ENCODE results near the gene TUFT1. TPM values are rescaled to one million over a fixed set of nuclear protein-coding genes. Genes with fewer than 3 reads are reported as not detected.

TUFT1 gene
- total RNA-seq, 1 donor: 16.3 TPM

DNA sequence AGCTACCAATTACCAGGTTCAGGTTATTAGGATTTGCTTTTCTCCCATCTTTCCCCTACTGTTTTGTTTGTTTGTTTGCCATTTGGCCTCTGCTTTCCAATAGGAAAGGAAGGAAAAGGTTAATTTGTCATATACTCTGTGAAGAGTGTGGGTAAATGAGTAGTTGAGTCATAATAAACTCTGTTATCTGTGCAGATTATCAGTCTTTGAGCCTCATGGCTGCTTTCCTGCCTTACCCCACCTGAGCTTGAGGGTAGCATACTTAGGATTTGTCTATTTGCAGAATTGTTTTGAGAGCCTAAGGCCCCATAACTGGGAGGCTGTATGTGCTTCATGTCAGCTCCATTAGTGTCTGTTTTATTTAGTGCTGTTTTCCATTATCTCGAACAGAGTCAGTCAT is 38.8 kb downstream of the TUFT1 start:
- H3K9me3 ChIP-seq (ENCODE audit: low read depth, low read length): no peaks in the 10 kb centered on the region
- no peak overlapping the region for H3K27ac ChIP-seq (ENCODE audit: low read depth, low read length)
- H3K4me3 ChIP-seq (ENCODE audit: insufficient read depth, low read length): no peak overlapping the region
- H4K20me1 ChIP-seq (ENCODE audit: insufficient read depth, low read length): no peaks in the 10 kb centered on the region
- no peak for DNase-seq (ENCODE audit: insufficient read length, low spot score, missing footprints)
- H2AFZ ChIP-seq (ENCODE audit: low read length): no peak overlapping the region
- H3K79me2 ChIP-seq (ENCODE audit: insufficient read depth, low read length): no peaks in the 10 kb centered on the region
- H3K4me2 ChIP-seq (ENCODE audit: insufficient read depth, low read length): no peak overlapping the region
- H3K27me3 ChIP-seq (ENCODE audit: insufficient read depth, low read length): no peaks in the 10 kb centered on the region
- peaks cover 80% of the 10 kb centered on the region for H3K36me3 ChIP-seq (ENCODE audit: insufficient read depth, low read length)
- TF ChIP-seq CTCF (IDR thresholded peaks at IDR 0.05; ENCODE audit: extremely low read depth, low read depth, low read length): no peak
- H3K4me1 ChIP-seq (ENCODE audit: insufficient read depth, low read length): peaks cover 19% of the 10 kb centered on the region

DNA sequence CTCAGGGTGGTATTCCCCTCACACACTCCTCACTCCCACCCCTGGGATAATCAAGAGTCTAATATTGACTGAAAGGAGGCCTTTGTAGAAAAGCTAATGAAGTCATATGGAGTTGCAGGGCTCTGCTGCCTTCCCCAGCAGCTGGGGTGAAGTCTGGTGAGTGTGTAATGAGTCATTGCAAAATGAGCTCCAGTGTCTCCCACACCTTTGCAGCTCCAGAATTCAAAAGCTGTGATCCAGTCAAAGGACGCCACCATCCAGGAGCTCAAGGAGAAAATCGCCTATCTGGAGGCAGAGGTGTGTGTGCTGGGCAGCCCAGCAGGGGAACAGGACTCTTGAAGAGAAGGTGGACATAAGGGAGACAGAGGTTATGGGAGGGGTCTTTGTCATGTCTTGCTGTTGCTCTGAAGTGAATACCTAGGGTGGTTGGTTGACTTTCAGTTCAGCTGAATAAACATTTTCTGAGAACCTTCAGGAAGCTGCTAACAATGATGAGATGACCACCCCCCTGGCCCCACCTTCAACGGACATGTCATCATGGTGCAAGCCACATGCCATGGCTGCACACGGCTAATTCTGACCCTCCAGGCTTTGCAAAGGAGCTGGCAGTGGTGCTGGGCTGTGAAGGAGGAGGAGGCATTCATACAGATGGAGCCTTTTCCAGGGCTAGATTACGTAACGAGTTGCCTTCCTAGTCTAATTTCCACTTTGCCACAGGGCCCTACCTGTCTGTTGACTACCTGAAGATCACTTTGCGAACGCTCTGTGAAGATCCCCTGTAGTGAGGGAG is 39.5 kb downstream of the TUFT1 start:
- Histone ChIP-seq H3K36me3 (ENCODE audit: insufficient read depth, low read length) (peaks cover 75% of the 10 kb centered on the region), H3K9me3 (ENCODE audit: low read depth, low read length) (no peaks in the 10 kb centered on the region), H4K20me1 (ENCODE audit: insufficient read depth, low read length) (no peaks in the 10 kb centered on the region), H3K27me3 (ENCODE audit: insufficient read depth, low read length) (no peaks in the 10 kb centered on the region), H3K4me3 (ENCODE audit: insufficient read depth, low read length) (no peak overlapping the region), H3K27ac (ENCODE audit: low read depth, low read length) (no peak overlapping the region), H3K4me2 (ENCODE audit: insufficient read depth, low read length) (no peak overlapping the region), H3K4me1 (ENCODE audit: insufficient read depth, low read length) (peaks cover 16% of the 10 kb centered on the region), H3K79me2 (ENCODE audit: insufficient read depth, low read length) (no peaks in the 10 kb centered on the region), H2AFZ (ENCODE audit: low read length) (no peak overlapping the region)
- DNase-seq (ENCODE audit: insufficient read length, low spot score, missing footprints): no peak
- no peak for TF ChIP-seq CTCF (IDR thresholded peaks at IDR 0.05; ENCODE audit: extremely low read depth, low read depth, low read length)

GRCh38 chr1:151581451-151581850 is 41.3 kb downstream of the TUFT1 start:
- no peak overlapping the region for H3K27ac ChIP-seq (ENCODE audit: low read depth, low read length)
- DNase-seq (ENCODE audit: insufficient read length, low spot score, missing footprints): no peak
- no peaks in the 10 kb centered on the region for H3K9me3 ChIP-seq (ENCODE audit: low read depth, low read length)
- peaks cover 60% of the 10 kb centered on the region for H3K36me3 ChIP-seq (ENCODE audit: insufficient read depth, low read length)
- H3K4me1 ChIP-seq (ENCODE audit: insufficient read depth, low read length): peaks cover 8% of the 10 kb centered on the region
- TF ChIP-seq CTCF (IDR thresholded peaks at IDR 0.05; ENCODE audit: extremely low read depth, low read depth, low read length): no peak
- no peaks in the 10 kb centered on the region for H3K27me3 ChIP-seq (ENCODE audit: insufficient read depth, low read length)
- H3K79me2 ChIP-seq (ENCODE audit: insufficient read depth, low read length): no peaks in the 10 kb centered on the region
- H3K4me2 ChIP-seq (ENCODE audit: insufficient read depth, low read length): no peak overlapping the region
- no peak overlapping the region for H2AFZ ChIP-seq (ENCODE audit: low read length)
- no peaks in the 10 kb centered on the region for H4K20me1 ChIP-seq (ENCODE audit: insufficient read depth, low read length)
- H3K4me3 ChIP-seq (ENCODE audit: insufficient read depth, low read length): no peak overlapping the region

- no peaks in the 10 kb centered on the region for H4K20me1 ChIP-seq (ENCODE audit: insufficient read depth, low read length)
- H3K27me3 ChIP-seq (ENCODE audit: insufficient read depth, low read length): no peaks in the 10 kb centered on the region
- no peak overlapping the region for H3K4me3 ChIP-seq (ENCODE audit: insufficient read depth, low read length)
- H3K9me3 ChIP-seq (ENCODE audit: low read depth, low read length): no peaks in the 10 kb centered on the region
- no peak overlapping the region for H3K27ac ChIP-seq (ENCODE audit: low read depth, low read length)
- no peak for TF ChIP-seq CTCF (IDR thresholded peaks at IDR 0.05; ENCODE audit: extremely low read depth, low read depth, low read length)
- H3K79me2 ChIP-seq (ENCODE audit: insufficient read depth, low read length): no peaks in the 10 kb centered on the region
- H3K4me1 ChIP-seq (ENCODE audit: insufficient read depth, low read length): peaks cover 8% of the 10 kb centered on the region
- no peak overlapping the region for H2AFZ ChIP-seq (ENCODE audit: low read length)
- DNase-seq (ENCODE audit: insufficient read length, low spot score, missing footprints): no peak
- peaks cover 60% of the 10 kb centered on the region for H3K36me3 ChIP-seq (ENCODE audit: insufficient read depth, low read length)
- H3K4me2 ChIP-seq (ENCODE audit: insufficient read depth, low read length): no peak overlapping the region
These were observed 41.8 kb downstream of the TUFT1 start for GRCh38 chr1:151581921-151582320.
